ENCODE measurements around the gene ACP7.
A peak's percentile ranks its signal among the peaks of the same experiment; 100 is the strongest.

Gene ACP7

GRCh38 chr19:39078436-39079200, 5.5 kb upstream of the ACP7 start:
- Histone ChIP-seq H3K27ac (ENCODE audit: low read depth, low read length) (no peak overlapping the region), H3K79me2 (ENCODE audit: control insufficient read depth, insufficient read depth, low read length) (no peaks in the 10 kb centered on the region), H3K4me1 (ENCODE audit: control insufficient read depth, low read depth, low read length) (no peaks in the 10 kb centered on the region), H3K4me3 (ENCODE audit: low read length) (no peak overlapping the region), H2BK5ac (ENCODE audit: low read length) (no peak overlapping the region), H3K4me2 (ENCODE audit: low read length) (no peak overlapping the region), H2BK15ac (replicated peaks; ENCODE audit: low read depth) (no peak overlapping the region), H4K5ac (ENCODE audit: low read length) (no peak overlapping the region), H3K79me1 (ENCODE audit: low read length) (no peaks in the 10 kb centered on the region), H2BK120ac (ENCODE audit: low read depth, low read length) (no peak overlapping the region), H2AK5ac (ENCODE audit: low read length) (no peak overlapping the region), H3K23ac (ENCODE audit: low read length) (no peak overlapping the region), H3K18ac (ENCODE audit: low read length) (no peak overlapping the region), H3K27me3 (ENCODE audit: insufficient read depth, low read length, poor library complexity) (peaks cover 9% of the 10 kb centered on the region), H4K8ac (ENCODE audit: low read depth, low read length) (no peak overlapping the region), H3K56ac (ENCODE audit: low read length) (no peak overlapping the region), H3K4ac (ENCODE audit: low read depth, low read length) (no peak overlapping the region), H3K9ac (ENCODE audit: low read length) (no peak overlapping the region), H3K36me3 (ENCODE audit: control insufficient read depth, insufficient read depth, low read length) (no peaks in the 10 kb centered on the region)
- DNase-seq = no peak
- 100% methylated on average over 1 of the region's 7 CpGs for WGBS (ENCODE audit: extremely low coverage, insufficient coverage, low lambda C conversion rate)

- no peak overlapping the region for H4K5ac ChIP-seq (ENCODE audit: low read length)
- H3K27me3 ChIP-seq (ENCODE audit: insufficient read depth, low read length, poor library complexity) = peaks cover 24% of the 10 kb centered on the region
- H3K4me2 ChIP-seq (ENCODE audit: low read length) = no peak overlapping the region
- no CpG with 5 or more reads among the region's 3 CpGs for WGBS (ENCODE audit: extremely low coverage, insufficient coverage, low lambda C conversion rate)
- H3K4me1 ChIP-seq (ENCODE audit: control insufficient read depth, low read depth, low read length) = no peaks in the 10 kb centered on the region
- H3K4me3 ChIP-seq (ENCODE audit: low read length) = no peak overlapping the region
- no peak overlapping the region for H4K8ac ChIP-seq (ENCODE audit: low read depth, low read length)
- H2BK5ac ChIP-seq (ENCODE audit: low read length) = no peak overlapping the region
- H3K23ac ChIP-seq (ENCODE audit: low read length) = no peak overlapping the region
- H2BK15ac ChIP-seq (replicated peaks; ENCODE audit: low read depth) = no peak overlapping the region
- H3K36me3 ChIP-seq (ENCODE audit: control insufficient read depth, insufficient read depth, low read length) = no peaks in the 10 kb centered on the region
- no peak overlapping the region for H3K9ac ChIP-seq (ENCODE audit: low read length)
- no peaks in the 10 kb centered on the region for H3K79me2 ChIP-seq (ENCODE audit: control insufficient read depth, insufficient read depth, low read length)
- no peak overlapping the region for H3K27ac ChIP-seq (ENCODE audit: low read depth, low read length)
- DNase-seq = no peak
- H3K79me1 ChIP-seq (ENCODE audit: low read length) = no peaks in the 10 kb centered on the region
- no peak overlapping the region for H3K4ac ChIP-seq (ENCODE audit: low read depth, low read length)
- no peak overlapping the region for H2AK5ac ChIP-seq (ENCODE audit: low read length)
- H3K18ac ChIP-seq (ENCODE audit: low read length) = no peak overlapping the region
- H3K56ac ChIP-seq (ENCODE audit: low read length) = no peak overlapping the region
- H2BK120ac ChIP-seq (ENCODE audit: low read depth, low read length) = no peak overlapping the region
Observed at GRCh38 chr19:39080431-39080830, 3.7 kb upstream of the ACP7 start.

- Histone ChIP-seq H3K4ac (ENCODE audit: low read depth, low read length) (no peak overlapping the region), H3K9ac (ENCODE audit: low read length) (no peak overlapping the region), H3K4me2 (ENCODE audit: low read length) (no peak overlapping the region), H2BK5ac (ENCODE audit: low read length) (no peak overlapping the region), H3K4me3 (ENCODE audit: low read length) (no peak overlapping the region), H3K79me1 (ENCODE audit: low read length) (no peaks in the 10 kb centered on the region), H3K56ac (ENCODE audit: low read length) (no peak overlapping the region), H3K18ac (ENCODE audit: low read length) (no peak overlapping the region), H2BK120ac (ENCODE audit: low read depth, low read length) (no peak overlapping the region), H4K5ac (ENCODE audit: low read length) (no peak overlapping the region), H4K8ac (ENCODE audit: low read depth, low read length) (no peak overlapping the region), H3K27ac (ENCODE audit: low read depth, low read length) (no peak overlapping the region), H3K4me1 (ENCODE audit: control insufficient read depth, low read depth, low read length) (no peaks in the 10 kb centered on the region), H3K79me2 (ENCODE audit: control insufficient read depth, insufficient read depth, low read length) (no peaks in the 10 kb centered on the region), H2AK5ac (ENCODE audit: low read length) (no peak overlapping the region), H2BK15ac (replicated peaks; ENCODE audit: low read depth) (no peak overlapping the region), H3K23ac (ENCODE audit: low read length) (no peak overlapping the region), H3K27me3 (ENCODE audit: insufficient read depth, low read length, poor library complexity) (peaks cover 26% of the 10 kb centered on the region), H3K36me3 (ENCODE audit: control insufficient read depth, insufficient read depth, low read length) (no peaks in the 10 kb centered on the region)
- no CpG with 5 or more reads among the region's 7 CpGs for WGBS (ENCODE audit: extremely low coverage, insufficient coverage, low lambda C conversion rate)
- DNase-seq = no peak
Observed at GRCh38 chr19:39082167-39082566, 2.0 kb upstream of the ACP7 start.

- Histone ChIP-seq H3K56ac (ENCODE audit: low read length) (no peak overlapping the region), H3K18ac (ENCODE audit: low read length) (no peak overlapping the region), H3K79me2 (ENCODE audit: control insufficient read depth, insufficient read depth, low read length) (no peaks in the 10 kb centered on the region), H2BK120ac (ENCODE audit: low read depth, low read length) (no peak overlapping the region), H2BK15ac (replicated peaks; ENCODE audit: low read depth) (no peak overlapping the region), H3K9ac (ENCODE audit: low read length) (no peak overlapping the region), H3K79me1 (ENCODE audit: low read length) (no peaks in the 10 kb centered on the region), H4K5ac (ENCODE audit: low read length) (no peak overlapping the region), H3K27ac (ENCODE audit: low read depth, low read length) (no peak overlapping the region), H2BK5ac (ENCODE audit: low read length) (no peak overlapping the region), H4K8ac (ENCODE audit: low read depth, low read length) (no peak overlapping the region), H3K36me3 (ENCODE audit: control insufficient read depth, insufficient read depth, low read length) (no peaks in the 10 kb centered on the region), H3K23ac (ENCODE audit: low read length) (no peak overlapping the region), H3K4me1 (ENCODE audit: control insufficient read depth, low read depth, low read length) (no peaks in the 10 kb centered on the region), H2AK5ac (ENCODE audit: low read length) (no peak overlapping the region), H3K4me2 (ENCODE audit: low read length) (no peak overlapping the region), H3K4me3 (ENCODE audit: low read length) (no peak overlapping the region), H3K27me3 (ENCODE audit: insufficient read depth, low read length, poor library complexity) (peaks cover 26% of the 10 kb centered on the region), H3K4ac (ENCODE audit: low read depth, low read length) (no peak overlapping the region)
- WGBS (ENCODE audit: extremely low coverage, insufficient coverage, low lambda C conversion rate) = no CpG with 5 or more reads among the region's 15 CpGs
- DNase-seq = no peak
Observed at GRCh38 chr19:39082745-39083598, 1.2 kb upstream of the ACP7 start.

- Histone ChIP-seq H2BK15ac (replicated peaks; ENCODE audit: low read depth) (no peak overlapping the region), H3K4ac (ENCODE audit: low read depth, low read length) (no peak overlapping the region), H3K27ac (ENCODE audit: low read depth, low read length) (no peak overlapping the region), H3K79me2 (ENCODE audit: control insufficient read depth, insufficient read depth, low read length) (no peaks in the 10 kb centered on the region), H4K5ac (ENCODE audit: low read length) (no peak overlapping the region), H3K18ac (ENCODE audit: low read length) (no peak overlapping the region), H2BK120ac (ENCODE audit: low read depth, low read length) (no peak overlapping the region), H4K8ac (ENCODE audit: low read depth, low read length) (no peak overlapping the region), H3K79me1 (ENCODE audit: low read length) (no peaks in the 10 kb centered on the region), H3K56ac (ENCODE audit: low read length) (no peak overlapping the region), H3K23ac (ENCODE audit: low read length) (no peak overlapping the region), H2BK5ac (ENCODE audit: low read length) (no peak overlapping the region), H3K4me2 (ENCODE audit: low read length) (peak overlapping the region; percentile 42), H3K36me3 (ENCODE audit: control insufficient read depth, insufficient read depth, low read length) (no peaks in the 10 kb centered on the region), H2AK5ac (ENCODE audit: low read length) (no peak overlapping the region), H3K4me1 (ENCODE audit: control insufficient read depth, low read depth, low read length) (no peaks in the 10 kb centered on the region), H3K27me3 (ENCODE audit: insufficient read depth, low read length, poor library complexity) (peaks cover 26% of the 10 kb centered on the region), H3K9ac (ENCODE audit: low read length) (no peak overlapping the region), H3K4me3 (ENCODE audit: low read length) (no peak overlapping the region)
- DNase-seq = no peak
- no CpG with 5 or more reads among the region's 14 CpGs for WGBS (ENCODE audit: extremely low coverage, insufficient coverage, low lambda C conversion rate)
Observed at GRCh38 chr19:39083599-39083982, 577 bp upstream of the ACP7 start.
